Measurements from ENCODE around the gene PRKG1.

DNA sequence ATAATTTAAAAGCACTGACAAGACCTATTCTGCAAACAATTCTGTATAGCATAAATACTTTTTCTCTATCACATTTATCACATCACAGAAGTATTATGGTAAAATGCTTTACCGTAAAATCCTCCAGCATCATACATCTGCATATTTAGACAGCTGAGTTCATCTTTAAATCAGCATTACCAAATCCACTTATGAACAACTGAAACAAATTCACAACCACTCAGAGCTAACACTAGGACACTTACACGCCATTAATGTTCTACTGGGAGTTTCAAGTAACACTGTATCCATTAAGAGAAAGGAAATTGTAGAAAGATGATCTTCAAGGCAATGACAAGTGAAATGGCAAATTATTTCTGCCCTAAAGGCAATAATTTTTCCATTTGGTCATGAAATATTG is 1134.1 kb downstream of the PRKG1 start:
- TF ChIP-seq, protein P1, sequence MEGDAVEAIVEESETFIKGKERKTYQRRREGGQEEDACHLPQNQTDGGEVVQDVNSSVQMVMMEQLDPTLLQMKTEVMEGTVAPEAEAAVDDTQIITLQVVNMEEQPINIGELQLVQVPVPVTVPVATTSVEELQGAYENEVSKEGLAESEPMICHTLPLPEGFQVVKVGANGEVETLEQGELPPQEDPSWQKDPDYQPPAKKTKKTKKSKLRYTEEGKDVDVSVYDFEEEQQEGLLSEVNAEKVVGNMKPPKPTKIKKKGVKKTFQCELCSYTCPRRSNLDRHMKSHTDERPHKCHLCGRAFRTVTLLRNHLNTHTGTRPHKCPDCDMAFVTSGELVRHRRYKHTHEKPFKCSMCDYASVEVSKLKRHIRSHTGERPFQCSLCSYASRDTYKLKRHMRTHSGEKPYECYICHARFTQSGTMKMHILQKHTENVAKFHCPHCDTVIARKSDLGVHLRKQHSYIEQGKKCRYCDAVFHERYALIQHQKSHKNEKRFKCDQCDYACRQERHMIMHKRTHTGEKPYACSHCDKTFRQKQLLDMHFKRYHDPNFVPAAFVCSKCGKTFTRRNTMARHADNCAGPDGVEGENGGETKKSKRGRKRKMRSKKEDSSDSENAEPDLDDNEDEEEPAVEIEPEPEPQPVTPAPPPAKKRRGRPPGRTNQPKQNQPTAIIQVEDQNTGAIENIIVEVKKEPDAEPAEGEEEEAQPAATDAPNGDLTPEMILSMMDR (IDR thresholded peaks at IDR 0.05; ENCODE audit: low read depth, low read length), result no peak
- TF ChIP-seq EZH2phosphoT487 (IDR thresholded peaks at IDR 0.05; ENCODE audit: low read depth), result no peak

Data from OCI-LY3 (cell line).